HG02852 (cell line): Measurements from ENCODE around the gene TSSK2.

Experiments used
- ATAC-seq: cut with Tn5 transposase; IDR thresholded peaks from one replicate; pipeline ENCODE4 v1.9.1; 2021; ENCODE audit warnings: mild to moderate bottlenecking, moderate library complexity; ENCODE audit not compliant: unreplicated experiment

TSSK2 gene

DNA sequence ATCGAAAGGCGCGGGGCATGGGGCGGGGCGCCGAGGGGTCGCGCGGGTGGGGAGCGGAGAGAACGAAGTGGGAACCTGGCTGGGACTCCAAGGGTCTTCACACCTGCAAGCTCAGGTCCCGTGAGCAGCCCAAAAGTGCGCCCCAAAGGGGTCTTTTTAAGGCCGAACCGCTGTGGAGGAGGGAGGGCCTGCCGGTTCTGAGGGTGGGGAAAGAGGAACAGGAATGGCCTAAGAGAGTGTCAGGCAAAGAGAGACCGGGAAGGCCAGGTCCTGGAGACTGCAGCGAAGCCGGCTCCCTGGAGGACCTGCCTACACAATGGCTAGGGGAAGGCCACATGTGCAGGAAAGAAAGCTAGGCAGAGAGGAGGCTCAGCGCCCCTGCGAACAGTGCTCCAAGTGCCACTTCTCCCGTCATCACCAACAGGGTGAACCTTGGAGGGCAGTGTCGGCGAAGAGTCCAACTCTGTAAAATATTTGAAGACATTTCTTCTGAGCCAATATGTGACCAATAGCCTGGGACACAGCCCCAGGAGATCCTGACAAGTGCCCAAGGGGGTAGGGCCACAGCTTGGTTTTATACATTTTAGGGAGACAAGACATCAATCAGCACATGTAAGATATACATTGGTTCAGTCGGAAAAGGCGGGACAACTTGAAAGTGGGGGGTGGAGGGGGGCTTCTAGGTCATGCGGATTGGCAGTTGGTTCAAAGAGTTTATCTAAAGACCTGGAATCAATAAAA is 8.2 kb upstream of the TSSK2 start:
- no peak for ATAC-seq

- ATAC-seq = no peak
Observed at GRCh38 chr22:19123936-19124335, 7.2 kb upstream of the TSSK2 start.

GRCh38 chr22:19124377-19124776 is 6.7 kb upstream of the TSSK2 start:
- ATAC-seq = no peak

DNA sequence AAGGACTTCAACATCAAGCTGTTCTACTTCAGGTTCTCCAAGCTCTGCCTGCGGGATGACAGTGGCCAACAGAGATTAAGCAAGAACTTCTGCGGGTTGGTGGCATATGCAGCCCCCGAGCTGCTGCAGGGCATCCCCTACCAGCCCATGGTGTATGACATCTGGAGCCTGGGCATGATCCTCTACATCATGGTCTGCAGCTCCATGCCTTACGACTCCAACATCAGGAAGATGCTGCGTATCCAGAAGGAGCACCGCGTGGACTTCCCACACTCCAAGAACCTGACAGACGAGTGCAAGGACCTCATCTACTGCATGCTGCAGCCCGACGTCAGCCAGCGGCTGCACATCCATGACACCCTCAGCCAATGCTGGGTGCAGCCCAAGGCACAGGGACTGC is 6.1 kb upstream of the TSSK2 start:
- ATAC-seq = no peak

DNA sequence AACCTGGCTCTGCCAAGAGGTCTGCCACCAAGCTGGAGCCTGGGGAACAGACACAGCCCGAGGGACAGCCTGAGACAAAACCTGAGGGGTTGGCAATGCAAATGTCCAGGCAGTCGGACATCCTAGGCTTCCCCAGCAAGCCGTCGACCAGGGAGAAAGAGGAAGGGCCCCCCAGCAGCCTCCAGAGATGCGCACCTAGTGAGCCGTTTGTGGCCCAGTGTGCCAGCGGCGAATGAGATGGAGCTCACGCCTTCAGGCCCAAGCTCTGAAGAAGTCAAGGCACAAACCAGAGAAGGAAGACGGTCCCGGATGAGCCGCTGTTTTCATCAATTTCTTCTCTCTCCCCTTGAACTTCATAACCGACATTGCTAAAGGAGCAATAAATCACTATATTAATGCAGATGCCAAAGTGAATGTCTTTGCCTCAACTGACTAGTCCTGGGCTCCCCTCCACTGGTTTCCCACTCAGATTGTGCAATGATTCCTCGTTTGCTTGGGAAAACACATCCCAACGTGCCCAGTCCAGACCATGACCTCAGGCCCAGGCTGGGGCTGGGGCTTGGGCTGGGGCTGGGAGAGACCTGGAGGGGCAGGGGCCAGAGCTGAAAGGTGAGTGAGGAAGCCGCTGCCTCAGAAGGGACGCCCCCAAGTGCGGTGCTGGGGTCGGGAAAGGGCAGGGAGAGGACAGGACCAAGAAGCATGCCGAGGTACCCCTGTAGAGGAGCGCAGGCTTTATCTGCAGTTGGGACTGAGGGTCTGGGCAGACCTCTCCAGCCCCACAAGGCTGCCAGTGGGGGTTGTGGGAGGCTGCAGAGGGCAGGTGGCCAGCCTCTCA is 5.4 kb upstream of the TSSK2 start:
- ATAC-seq = no peak

- no peak for ATAC-seq
Observed at GRCh38 chr22:19126309-19127273, 4.5 kb upstream of the TSSK2 start.

DNA sequence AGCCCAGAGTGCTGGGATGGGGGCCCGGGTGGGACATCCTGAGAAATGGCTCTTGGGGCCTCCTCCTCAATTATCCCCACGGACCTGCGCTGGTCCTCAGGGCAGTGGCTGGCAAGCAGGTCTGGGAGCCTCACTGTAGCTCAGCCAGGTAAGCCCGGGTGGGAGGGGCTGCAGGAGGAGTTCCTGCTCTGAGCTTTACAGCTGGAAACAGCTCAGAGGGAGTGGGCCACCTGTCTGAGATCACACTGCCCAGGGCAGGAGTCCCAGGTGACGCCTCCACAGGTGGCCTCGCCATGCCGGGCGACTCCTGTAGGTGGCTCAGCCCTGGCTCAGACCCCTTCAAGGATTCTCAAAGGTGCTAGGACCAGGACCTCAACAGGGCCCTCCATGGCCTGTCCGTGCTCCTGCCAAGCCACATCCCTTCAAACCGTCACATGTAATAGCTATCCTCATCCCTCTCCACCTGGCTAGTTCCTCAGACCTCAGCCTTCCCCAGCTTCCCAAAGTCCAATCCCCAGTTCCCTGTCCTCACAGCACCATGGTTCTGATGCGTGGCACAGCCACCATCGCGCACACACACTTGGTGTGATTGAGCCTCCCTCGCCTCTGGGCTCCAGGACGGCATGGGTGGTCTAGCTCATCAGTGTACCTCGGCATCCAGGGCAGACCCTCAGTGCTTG is 3.6 kb upstream of the TSSK2 start:
- ATAC-seq = no peak

DNA sequence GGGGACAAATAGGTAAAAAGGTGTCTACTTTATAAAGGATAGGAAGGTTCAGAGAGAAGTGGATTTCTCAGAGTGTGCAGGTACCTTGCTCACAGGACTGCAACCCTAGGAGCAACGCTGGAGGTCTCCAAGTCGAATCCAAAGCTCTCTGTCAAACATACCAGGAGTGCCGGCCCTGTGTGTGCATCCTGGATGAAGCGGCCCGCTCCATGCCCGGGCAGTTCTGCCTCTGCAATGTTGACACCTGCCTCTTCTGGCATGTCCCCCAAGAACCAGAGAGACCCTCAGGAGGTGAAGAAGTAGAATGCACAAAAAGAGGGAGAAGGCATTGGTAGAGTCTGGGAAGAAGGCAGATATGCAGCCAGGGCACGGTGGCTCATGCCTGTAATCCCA is 3.1 kb upstream of the TSSK2 start:
- ATAC-seq = no peak

GRCh38 chr22:19128946-19129727 is 2.0 kb upstream of the TSSK2 start:
- no peak for ATAC-seq

- no peak for ATAC-seq
Observed at GRCh38 chr22:19129871-19130270, 1.2 kb upstream of the TSSK2 start.

- no peak for ATAC-seq
Observed at GRCh38 chr22:19131685-19132015, 542 bp downstream of the TSSK2 start.

DNA sequence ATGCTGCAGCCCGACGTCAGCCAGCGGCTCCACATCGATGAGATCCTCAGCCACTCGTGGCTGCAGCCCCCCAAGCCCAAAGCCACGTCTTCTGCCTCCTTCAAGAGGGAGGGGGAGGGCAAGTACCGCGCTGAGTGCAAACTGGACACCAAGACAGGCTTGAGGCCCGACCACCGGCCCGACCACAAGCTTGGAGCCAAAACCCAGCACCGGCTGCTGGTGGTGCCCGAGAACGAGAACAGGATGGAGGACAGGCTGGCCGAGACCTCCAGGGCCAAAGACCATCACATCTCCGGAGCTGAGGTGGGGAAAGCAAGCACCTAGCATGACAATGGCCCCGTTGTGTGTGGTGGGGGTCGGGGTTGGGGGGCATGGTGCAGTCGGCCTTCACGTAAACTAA is 1.0 kb downstream of the TSSK2 start:
- ATAC-seq = no peak

DNA sequence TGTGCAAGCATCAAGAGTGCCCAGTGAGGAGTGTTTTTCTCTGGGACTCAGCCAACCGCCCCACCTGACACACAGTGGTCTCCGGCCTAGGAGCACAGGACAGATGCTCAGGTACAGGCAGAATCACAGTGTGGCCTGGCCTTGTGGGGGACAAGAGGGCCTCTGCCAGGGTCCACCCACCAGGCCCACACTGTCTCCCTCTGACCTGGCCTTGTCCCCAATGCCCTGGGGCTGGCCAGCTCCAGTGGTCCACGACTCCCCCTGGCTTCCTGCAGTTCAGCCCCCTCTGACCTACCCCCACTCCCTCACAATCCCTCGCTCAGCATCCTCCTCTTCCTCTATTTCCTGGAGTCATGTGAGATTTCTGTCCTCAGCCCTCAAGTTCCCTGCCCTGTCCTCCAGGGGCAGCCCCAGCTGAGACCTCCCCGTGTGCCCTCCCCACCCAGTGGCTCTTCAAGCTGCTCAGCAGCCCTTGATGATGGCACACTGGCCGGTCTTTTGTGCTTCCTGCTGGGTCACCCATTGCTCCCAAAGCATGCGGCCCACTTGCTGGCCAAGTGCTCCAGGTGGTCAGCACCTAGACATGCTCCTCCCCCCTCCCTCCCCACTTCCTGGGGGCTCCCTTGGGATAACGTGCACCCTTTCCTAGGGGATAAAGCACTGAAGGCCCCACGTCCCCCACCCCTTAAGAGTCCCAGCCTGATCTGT is 1.7 kb downstream of the TSSK2 start:
- ATAC-seq = no peak

DNA sequence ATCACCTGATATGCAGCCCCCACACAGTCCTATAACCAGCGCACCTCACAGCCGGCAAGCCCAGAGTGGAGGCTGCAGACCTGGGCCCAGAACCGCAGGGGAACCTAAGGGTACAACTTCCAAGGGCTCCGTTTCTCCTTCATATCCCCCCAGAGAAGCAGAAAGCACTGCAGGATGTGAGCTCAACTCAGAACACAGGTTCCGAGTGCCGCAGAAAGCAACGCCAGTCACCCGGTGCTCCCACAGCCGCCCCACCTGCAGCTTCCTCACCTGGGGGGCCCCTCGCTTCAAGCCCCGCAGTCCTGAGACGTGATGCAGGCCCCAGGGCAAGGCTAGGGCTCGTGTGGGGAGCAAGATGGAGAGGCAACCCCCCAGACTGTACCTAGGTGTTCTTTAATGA is 2.5 kb downstream of the TSSK2 start:
- no peak for ATAC-seq

DNA sequence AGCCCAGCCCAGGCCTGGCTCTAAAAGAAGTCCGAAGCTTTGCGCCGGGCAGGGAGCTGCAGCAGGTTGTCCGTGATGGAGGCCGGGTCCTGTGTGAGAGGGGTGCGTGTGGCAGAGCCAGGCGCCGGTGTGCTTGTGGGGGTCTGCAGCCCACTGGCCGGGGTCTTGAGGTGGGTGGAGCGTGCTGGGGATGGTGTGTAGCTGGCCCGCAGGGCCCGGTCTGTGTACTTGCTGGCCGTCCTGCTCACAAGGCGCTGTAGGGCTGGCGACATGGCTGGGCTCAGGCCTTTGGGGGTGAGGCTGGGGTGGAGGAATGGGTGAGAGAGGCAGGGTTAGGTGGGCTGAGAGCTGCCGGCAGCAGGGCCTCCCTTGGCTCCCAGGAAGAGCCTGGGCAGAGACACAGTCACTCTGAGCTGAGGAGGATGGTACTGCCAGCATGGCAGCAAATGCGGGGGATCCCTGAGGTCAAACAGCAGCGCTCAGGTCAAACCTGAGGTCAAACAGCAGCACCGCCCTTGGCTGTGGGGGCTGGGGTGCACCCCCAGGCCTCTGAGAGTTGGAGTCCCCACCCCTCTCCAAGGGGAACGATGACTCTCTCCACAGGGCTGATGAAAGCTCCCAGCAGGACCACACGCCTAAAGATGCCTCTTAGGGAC is 3.2 kb downstream of the TSSK2 start:
- no peak for ATAC-seq

DNA sequence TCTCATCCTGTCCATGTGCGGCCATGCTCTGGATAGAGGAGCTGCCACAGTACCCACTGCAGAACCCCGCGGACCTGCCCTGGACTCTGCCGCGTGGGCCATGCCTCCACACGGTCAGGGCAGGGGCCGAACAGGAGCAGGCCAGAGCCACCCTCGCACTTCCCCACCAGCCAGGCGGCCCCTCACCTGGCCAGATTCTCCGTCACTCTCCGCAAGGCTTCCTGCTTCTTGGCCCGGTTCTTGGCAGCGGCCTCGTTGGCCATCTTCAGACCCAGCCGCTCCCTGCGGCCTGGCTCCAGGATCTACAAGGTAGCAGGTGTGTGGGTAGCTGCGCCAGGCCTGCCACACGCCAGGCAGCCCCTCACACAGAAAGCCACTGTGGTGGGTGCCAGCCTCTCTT is 3.8 kb downstream of the TSSK2 start:
- ATAC-seq = no peak

GRCh38 chr22:19136915-19137314 is 5.8 kb downstream of the TSSK2 start:
- no peak for ATAC-seq

DNA sequence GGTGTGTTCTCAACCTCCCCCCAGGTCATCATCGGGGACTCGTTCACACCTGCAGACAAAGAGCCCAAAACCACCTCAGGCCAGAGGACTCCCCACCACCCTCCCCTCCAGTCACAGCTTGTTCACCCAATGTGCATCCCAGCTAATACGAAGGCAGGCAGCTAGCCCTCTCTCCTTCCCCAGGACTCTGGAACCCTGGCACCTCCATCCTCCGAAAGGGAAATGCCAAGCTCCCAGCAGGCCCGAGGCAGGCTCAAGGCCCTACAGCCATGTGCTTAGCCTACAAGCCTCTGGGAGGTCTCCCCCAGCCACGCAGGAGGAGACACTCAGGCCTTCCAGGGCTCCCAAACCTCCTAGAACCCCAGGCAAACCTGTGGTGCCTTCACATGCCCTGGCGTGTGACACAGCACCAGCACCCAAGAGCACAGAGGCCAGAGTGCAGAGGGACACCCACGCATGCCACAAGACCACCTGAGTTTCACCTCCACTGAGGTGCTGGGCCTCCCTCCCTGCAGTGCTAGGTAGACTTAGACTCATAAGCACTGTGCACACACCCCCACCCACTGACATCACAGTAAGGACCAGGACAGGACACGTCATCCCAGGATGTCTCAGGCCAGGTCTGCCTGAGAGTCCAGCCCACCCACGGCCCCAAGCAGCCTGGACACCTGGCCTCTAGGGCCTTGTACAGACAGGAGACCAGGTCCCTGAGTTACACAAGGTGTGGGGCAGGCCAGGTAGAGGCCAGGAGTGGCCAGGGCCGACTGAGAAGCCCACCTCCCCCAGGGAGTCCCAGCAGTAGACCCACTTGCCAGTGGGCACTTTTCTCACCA is 6.5 kb downstream of the TSSK2 start:
- no peak for ATAC-seq
